Fibroblast of pulmonary artery (primary cell): ENCODE measurements around the gene XIRP1.

ENCODE experiments used
- DNase-seq: peaks from one replicate; pipeline ENCODE4 v3.0.0-alpha.2; 2010; ENCODE audit warnings: low read depth
- H3K4me3 ChIP-seq: replicated peaks from 2 replicates; pipeline ENCODE4 v1.5.1; 2011; ENCODE audit warnings: low read depth, mild to moderate bottlenecking, control low read depth, low read length, moderate library complexity
- TF ChIP-seq, protein P1 (sequence below): IDR thresholded peaks from 2 replicates; pipeline ENCODE4 v1.5.1; 2011; ENCODE audit warnings: mild to moderate bottlenecking, control low read depth, low read length, inconsistent platforms; ENCODE audit errors: missing control alignments

Gene XIRP1

DNA sequence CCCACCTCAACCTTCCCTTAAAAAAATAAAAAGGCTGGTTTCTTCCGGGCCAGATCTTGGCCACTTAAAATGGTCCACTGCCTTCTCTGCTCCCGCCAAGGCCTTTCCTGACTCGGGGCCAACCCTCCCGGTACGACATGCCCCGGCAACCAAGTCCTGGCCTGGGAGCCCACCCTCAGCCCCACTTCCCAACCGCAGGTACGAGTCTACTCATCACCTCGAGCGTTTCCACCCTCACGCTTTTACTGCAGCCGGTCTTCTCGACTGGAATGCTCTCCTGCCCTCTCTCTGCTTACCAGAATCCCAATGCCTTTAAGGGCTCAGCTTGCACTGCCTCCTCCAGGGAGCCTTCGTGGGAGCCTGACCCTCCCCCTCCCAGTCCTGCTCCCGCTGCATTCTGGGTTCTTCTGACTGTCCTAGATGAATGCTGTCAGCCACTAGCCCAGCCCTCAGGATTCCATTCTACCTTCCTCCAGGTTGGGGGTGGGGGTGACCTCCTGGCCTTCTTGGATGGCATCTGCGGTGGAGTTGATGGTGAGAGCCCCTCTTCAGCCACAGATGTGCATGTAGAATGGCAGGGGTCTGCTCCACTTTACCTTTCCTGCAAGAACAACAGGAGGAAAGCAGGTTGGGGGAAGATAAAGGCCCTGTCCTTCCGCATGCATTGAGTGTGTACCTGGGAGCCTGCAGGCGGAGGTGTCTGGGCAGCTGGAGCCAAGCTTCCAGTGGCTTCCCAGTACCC is 37.9 kb downstream of the XIRP1 start:
- no peak overlapping the region for H3K4me3 ChIP-seq
- TF ChIP-seq, protein P1, sequence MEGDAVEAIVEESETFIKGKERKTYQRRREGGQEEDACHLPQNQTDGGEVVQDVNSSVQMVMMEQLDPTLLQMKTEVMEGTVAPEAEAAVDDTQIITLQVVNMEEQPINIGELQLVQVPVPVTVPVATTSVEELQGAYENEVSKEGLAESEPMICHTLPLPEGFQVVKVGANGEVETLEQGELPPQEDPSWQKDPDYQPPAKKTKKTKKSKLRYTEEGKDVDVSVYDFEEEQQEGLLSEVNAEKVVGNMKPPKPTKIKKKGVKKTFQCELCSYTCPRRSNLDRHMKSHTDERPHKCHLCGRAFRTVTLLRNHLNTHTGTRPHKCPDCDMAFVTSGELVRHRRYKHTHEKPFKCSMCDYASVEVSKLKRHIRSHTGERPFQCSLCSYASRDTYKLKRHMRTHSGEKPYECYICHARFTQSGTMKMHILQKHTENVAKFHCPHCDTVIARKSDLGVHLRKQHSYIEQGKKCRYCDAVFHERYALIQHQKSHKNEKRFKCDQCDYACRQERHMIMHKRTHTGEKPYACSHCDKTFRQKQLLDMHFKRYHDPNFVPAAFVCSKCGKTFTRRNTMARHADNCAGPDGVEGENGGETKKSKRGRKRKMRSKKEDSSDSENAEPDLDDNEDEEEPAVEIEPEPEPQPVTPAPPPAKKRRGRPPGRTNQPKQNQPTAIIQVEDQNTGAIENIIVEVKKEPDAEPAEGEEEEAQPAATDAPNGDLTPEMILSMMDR = no peak
- DNase-seq = no peak

DNA sequence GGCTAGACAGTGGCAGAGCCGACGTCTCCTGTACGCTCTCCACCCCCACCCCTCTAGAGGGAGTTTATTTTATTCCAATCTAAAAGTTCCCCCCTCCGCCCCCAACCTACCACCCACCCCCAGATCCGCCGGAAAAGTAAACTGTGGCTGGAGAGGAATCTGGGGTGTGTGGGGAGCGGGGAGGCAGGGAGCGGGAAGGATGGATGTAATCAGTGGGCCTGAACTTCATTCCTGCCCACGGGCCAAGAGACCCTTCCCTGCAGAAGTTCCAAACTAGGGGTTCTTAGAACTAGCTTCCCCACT is 38.5 kb downstream of the XIRP1 start:
- no peak for DNase-seq
- H3K4me3 ChIP-seq = peak overlapping the region; percentile 40
- TF ChIP-seq, protein P1 = no peak

DNA sequence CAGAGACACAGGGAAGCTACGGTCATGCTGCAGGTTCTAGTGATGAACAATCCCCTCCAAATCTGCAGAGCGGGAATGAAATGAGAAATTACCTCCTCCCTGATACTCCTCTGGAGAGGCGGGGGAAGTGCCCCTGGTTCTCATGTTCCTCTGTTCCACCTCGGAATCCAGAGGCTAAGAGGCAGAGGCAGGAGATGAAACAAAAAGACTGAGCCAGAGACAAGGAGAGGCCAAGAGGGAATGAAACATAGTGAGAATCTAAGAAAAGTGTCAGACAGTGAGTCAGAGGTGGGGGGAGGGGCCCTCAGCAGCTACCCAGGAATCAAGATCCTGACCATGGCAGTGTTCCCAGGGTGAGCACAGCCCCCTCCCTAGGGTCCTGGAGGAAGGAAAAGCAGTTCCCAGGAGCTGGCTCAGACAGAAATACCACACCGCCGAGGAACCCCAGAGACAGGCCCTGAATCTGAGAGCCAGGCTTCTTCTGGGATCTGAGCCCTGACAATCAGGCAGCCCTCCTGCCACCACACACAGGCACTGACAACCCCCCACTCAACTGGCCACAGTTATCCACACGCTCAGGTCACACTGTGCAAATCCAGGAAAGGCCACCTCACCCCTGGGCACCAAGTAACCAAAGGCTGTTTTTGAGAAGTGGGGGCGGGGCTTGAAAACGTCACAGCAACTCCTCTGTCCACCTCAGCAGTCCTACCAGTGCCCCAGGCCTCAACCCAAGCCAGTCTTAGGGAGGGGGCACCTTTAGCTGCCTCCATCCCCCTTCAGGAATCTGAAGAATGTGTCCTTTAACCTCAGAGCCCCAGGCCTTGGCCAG is 41.4 kb downstream of the XIRP1 start:
- DNase-seq = peak; percentile 98
- TF ChIP-seq, protein P1 = no peak
- H3K4me3 ChIP-seq = peak overlapping the region; percentile 86

DNA sequence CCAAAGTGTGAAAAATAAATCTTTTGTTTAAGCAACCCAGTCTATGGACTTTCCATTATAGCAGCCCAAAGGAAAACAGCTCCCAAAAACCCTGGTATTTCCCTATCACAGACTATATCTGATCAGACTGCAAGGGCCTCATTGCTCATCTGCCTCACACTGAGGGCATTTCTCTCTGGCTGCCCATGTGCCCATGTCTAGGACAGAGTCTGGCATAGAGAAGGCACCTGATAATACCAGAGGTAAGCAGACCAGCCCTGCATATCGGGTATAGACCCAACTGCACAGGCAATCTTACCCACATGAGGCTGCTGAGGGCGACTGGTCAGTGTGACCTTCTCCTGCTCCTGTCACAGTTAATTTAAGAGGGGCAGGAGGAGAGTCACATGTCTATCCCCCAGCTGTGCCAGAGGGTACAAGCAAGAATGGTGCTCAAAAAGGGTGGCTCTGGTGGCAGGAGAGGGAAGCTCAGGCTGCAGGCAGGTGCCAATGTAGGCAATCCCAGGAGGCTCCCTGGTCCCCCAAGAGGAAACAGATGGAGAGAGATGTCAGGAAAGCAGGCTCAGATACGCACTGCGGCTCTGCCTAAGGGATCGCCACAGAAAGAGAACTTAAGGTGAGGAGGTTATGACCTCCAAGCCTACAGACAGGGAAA is 42.1 kb downstream of the XIRP1 start:
- no peak for DNase-seq
- H3K4me3 ChIP-seq = peak overlapping the region; percentile 86
- TF ChIP-seq, protein P1 = no peak

DNA sequence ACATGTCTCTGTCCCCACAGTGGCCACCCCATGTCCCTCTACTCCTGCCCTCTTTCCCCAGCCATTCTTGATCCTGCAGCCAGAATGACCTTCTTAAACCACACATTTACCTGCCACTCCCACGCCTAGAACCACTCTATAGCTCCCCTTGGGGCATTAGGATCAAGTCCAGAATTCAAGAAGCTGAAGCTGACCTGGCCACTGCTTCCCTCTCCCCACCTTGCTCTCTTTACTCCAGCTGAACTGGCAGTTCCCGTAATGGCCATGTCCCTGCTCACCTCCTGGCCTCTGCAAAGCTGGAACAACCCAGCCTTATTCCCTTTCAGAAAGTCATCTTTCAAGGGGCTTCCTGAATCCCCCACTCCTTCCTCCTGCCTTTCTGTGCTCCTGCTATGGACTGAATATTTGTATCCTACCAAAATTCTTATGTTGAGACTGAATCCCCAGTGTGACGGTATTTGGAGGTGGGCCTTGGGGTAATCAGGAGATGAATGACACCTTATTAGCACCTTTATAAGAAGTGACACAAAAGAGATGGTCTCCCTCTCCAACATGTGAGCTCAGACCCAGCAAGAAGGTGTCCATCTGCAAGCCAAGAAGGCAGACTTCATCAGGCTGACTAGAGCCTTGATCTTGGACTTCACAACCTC is 42.8 kb downstream of the XIRP1 start:
- DNase-seq = no peak
- no peak overlapping the region for H3K4me3 ChIP-seq
- TF ChIP-seq, protein P1 = no peak

DNA sequence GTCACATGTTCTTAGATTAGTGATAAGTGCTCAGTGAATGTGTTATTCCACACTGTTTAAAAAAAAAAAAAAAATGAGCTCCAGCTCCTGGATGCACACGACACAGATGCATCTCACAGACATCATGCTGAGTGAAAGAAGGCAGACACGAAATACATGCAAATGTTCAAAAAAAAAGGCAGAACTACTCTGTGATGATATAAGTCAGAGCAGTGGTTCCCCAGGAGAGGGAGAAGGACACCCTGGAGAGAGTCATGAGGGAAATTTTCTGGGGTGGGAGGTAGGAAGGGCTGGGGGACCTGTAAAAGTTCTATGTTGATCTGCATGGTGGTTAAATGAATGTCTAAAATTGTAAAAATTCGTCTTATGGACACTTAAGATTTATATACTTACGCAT is 43.3 kb downstream of the XIRP1 start:
- TF ChIP-seq, protein P1 = no peak
- no peak for DNase-seq
- no peak overlapping the region for H3K4me3 ChIP-seq
